HG02943 (cell line): Measurements from ENCODE around the gene ACTN1.

Source experiments
- ATAC-seq: cut with Tn5 transposase; IDR thresholded peaks from one replicate; pipeline ENCODE4 v1.9.1; 2021; ENCODE audit warnings: mild to moderate bottlenecking, low read depth, moderate library complexity; ENCODE audit not compliant: unreplicated experiment

The ACTN1 gene

DNA sequence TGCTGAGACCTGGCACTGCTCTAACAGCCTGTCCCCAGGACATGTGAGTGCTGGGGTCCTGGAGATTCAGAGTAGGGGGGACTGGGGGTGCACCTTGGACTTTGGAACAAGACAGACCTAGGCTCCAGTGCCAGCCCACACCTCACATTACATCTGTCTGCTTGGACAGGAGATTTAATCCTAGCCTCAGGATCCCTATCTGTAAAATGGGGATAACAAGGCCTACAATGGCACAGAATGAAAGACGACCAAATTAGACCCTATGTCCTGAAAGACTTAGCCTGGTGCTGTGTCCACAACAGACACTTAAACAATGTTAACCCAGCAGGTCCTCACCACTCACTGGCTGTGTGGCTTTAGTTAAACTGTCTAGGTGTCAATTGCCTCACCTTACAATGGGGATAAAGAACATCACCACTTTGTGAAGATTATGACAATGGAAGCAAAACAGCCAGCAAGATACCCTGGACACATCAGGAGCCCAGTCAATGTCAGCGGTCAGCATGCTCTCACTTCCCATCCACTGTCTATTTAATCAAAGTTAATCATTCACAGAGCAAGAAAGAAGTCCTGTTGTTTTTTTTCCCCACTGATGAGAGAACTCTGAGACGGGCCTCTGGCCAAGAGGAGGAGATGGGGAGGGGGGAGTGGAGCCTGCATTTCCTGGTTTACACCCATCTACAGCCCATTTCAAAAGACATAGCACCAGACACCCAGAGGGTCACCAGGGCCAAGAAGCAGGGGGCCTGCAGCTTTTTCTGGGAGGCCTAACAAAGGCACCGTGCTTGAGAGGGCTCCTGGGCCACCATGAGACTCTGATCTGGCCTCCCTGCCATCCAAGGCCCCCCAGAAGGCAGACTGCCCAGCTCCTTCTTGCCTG lies 40.6 kb downstream of the ACTN1 start:
- ATAC-seq: no peak

DNA sequence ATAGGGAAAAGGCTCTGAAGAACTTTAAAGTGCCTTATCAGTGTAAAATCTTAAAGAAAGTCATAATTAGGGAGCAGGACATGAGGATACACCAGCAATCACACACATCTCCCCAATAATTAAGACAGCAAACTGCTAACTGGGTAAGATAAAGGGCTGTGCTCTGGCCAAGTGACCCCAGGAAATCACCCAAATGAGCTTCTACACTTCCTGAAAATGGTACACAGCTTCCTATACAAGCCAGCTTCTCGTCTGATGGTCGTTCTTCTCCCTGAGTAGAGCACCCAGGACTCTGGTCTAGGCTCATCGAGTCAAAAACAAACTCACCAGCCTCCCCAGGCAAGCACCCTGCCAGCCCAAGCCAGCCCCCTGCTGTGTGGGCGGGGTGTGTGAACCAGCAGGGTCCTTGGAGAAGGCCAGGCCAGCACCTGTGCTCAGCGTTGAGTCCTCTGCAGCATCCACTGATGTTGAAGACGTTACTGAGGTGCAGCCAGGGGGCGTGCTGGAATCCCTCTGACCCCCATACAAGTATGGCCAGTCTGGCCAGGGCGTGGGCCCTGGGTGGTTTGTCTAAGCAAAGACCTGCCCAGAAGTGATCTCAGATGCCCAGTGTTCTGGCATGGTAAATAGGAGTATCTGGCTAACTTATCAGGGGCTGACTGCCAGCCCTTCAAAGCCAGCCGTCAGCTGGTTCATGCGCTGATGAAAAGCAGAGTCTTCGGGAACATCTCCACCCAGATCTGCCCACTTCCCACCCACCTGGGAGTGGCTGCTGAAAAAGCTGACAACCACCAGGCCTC lies 41.4 kb downstream of the ACTN1 start:
- no peak for ATAC-seq

DNA sequence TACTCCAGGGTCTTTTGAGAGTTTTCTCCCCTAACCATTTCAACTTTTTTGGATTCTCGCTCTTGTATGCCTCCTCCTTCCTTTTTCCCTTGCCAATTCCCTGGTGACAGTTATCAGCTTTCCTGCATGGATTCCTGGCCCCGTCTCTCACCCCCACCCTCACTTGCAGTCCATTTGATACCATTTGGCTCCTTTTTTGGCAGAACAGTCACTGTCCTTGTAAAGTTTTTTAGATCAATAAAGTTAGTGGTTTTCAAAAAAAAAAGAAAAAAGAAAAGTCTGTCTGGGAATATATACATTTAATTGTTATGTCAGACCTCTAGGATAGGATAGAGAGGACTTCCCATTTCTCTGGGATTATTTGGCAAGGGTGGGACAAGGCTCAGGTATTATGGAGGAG lies 42.1 kb downstream of the ACTN1 start:
- no peak for ATAC-seq

DNA sequence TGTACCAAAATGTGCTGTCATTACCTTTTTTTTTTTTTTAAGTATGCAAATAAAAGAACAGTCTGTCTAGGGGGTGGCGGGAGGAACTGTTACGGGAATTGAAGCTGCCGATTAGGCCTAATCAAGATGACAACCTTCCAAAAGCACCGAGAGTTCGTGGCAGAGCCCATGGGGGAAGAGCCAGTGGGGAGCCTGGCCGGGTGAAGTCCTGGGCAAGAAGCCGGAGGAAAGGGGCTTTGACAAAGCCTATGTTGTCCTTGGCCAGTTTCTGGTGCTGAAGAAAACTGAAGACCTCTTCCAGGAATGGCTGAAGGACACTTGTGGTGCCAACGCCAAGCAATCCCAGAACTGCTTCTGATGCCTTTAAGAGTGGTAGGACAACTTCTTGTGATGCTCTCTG lies 42.6 kb downstream of the ACTN1 start:
- no peak for ATAC-seq

DNA sequence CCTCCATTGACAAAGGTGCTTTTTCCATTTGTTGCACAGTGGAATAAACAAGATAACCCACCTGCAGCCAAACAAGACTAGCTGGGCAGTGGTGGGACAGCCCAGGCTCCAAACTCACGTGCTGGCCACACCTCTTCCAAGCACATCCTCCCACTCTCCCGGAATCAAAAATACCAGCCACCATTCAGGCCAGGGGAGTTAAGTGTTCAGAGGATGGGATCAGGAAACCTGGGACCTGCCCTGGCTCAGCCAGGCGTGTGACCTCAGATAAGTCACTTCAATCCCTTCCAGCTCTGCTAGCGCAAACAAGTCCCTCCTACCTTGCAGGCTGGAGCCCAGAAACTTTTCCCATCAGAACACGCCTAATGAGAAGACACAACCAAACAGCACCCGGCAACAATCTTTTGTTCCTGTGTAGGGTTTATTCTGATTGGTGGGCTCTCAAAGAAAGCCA lies 43.3 kb downstream of the ACTN1 start:
- no peak for ATAC-seq

DNA sequence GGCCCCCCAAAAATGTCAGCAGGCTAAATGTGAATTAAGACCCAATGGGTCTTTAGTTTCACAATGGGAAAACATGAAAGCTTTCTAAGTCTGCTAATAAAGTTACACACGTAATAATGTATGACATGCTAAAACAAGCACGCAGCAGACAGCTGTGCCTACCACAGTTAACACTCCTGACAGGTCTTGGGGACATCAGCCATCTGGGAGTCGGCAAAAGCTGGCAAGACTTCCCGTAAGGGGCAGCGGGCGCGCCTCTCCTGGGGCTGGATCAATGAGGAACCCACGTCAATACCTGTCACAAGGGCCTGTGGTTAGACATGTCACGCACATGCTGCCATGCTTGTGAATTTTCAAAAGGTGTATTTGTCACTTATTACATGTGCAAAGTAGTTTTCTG lies 45.0 kb downstream of the ACTN1 start:
- ATAC-seq: no peak

DNA sequence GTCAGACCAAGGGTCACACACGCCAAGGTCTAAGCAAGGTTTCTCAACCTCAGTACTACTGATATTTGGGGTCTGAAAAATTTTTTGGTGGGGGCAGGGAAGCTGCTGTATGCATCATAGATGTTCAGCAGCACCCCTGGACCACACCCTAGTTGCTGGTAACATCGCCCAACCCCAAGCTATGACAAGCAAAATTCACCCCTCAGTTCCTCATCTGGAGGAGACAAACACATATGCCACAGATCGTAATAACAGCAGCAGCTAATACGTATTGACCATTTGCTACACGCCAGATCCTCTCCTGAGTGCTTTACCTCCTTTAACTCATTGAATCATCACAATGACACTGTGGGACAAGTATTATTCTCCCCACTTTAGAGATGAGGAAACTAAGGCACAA lies 46.4 kb downstream of the ACTN1 start:
- no peak for ATAC-seq

DNA sequence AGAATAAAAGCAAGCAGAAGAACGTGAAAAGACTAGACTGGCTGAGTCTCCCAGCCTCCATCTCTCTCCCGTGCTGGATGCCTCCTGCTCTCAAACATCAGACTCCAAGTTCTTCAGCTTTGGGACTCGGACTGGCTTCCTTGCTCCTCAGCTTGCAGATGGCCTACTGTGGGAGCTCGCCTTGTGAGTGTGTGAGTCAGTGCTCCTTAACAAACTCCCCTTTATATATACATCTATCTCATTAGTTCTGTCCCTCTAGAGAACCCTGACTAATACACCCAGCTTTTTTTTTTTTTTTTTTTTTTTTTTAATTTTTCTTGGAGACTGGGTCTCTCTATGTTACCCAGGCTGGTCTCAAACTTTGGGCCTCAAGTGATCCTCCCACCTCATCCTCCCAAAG lies 46.9 kb downstream of the ACTN1 start:
- no peak for ATAC-seq

DNA sequence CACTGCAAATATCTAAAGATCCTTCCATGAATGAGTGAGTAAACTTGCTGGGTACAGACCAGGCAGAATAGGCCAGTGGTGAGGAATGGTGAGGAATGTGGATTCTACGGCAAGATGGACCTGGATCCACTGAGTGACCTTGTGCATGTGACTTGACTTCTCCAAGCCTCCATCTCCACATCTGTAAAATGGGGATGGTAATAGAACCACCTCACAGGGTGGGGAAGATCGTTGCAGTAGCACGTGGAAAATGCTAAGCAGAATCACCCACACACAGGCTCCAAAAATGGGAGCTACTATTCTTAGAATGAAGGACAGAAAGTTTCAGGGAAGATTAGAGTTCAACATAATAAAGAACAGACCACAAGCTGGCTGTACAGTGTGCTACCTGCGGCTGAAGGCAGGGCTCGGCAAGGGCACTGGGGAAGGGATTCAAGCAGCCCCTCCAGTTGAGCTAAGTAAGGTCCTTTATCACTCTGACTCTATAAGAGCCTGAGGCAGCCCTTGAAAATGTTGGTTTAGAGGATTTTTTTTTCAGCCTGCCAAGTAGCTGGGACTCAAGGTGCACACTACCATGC lies 47.5 kb downstream of the ACTN1 start:
- no peak for ATAC-seq

DNA sequence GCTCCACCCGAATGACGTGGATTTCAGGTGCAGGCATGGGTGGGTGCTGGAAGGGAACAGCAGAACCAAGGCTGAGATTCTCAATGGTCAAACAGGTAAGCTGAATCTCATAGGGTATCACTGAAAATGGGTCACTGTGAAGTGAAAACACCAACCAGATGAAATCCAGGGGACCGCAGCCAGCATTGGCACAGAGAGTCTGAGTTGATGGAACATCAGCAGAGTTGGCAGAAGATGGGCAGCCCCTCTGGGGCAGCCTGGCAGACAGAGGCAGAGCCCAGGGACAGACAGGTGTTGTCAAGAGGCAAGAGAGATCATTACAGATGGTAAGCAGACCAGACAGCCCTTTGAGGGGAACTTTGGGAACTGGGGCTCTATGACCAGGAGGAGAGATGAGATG lies 48.0 kb downstream of the ACTN1 start:
- no peak for ATAC-seq

DNA sequence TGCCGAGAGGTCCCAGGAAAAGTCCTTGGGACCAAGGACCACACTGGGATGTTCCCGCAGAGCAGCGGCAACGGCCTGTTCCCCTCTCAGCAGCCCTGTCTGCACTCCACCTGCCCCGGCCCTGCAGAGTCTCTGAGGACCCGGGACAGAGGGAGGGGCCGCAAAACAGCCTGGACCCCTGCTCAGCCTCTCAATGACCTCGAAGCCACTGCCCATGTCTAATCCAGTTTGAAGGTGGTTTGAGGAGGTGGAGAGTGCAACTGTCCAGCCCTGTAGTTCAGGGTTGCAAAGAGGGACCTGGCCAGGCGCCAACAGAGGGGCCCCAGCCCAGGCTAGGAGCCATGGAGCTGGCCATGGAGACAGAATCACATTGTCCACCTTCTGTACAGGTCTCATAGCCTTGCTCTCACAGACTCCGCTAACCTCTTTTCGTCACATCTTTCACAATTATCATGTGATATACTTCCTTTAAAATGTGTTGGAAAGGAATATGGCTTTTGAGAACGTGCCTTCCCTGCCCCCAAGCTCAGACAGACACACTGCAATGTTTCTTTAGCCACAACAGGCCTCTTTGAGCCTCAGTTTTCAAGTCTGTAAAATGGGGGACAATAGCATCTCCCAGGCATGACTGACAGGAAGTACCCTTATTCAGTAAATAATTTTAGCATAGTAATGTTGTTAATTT lies 49.3 kb downstream of the ACTN1 start:
- no peak for ATAC-seq

DNA sequence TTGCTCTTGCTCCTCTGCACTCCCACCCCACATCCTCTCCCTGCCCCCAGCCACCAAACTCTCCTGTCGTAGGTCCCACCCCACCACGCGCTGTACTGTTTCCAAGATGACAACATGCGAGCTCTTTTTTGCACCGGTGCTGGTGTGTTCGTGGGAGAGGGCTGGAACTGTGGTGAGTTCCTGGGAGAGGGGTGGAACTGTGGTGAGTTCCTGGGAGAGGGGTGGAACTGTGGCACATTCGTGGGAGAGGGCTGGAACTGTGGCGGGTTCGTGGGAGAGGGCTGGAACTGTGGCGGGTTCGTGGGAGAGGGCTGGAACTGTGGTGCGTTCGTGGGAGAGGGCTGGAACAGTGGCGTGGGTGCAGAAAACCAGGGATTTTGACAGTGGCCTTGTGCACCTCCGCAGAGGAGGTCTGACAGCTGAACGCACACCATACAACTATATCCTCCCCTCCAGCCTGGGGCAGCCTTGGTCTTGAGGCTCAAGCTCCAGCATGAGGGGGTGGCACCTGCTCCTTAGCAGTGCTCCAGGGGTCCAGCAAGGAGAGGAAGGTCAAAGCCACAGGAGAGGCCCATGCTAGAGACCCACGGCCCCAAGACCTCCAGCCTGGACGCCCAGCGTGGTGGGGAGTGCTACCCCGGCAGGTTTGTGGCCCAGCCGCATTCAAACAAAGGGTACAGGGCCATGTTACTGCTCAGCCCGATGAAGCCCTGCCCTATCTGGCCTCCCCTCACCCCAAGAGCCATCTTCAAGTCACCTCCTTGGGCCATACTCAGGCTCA lies 50.1 kb downstream of the ACTN1 start:
- ATAC-seq: no peak

DNA sequence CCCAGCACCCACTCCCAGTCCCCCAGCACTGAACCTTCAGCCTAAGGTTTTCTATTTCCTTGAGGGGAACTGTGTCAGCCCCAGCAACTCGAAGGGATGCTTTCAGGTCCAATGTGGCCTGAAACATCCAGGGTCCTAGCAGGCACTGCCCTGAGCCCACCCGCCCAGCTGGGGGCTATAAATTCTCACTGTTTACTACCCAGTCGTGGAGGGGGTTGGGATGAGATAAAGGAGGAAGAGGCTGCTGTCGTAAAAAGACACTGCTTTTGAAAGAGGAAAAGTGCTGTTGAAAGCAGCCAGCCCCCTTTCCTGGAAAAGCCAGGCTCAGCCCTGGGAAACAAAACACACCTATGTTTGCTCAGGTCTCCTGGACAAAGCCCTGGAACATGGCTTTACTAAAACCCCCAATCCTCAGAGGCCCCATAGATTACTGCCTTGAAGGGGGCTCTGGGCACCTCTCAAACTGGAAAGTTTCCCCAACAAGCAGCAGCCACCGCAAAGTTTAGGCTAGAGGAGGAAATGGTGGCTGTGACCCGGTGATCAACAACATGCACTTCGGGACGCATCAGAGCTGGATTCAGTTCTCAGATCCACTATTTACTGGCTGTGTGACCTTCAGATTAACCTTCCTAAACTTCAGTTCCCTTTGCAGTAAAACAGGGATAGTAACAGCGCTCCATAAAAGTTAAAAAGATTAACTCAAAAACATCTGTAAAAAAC lies 51.0 kb downstream of the ACTN1 start:
- no peak for ATAC-seq

DNA sequence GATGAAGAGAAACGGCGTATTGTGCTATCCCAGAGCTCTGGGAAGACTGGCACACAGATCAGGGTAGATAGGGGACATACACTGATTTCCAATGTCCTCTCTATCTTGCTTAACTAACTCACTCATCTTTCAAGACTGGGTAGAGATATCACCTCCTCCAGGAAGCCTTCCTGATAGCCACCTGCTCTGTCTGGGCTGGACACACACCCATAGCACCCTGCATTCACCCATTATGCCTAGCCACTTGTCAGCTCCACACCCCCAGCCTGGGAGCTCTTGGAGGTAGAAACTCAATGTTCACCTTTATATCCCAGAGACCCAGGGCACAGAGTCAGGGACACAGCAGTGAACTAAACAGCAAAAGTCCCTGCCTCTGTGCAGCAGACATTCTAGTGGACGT lies 52.0 kb downstream of the ACTN1 start:
- no peak for ATAC-seq

DNA sequence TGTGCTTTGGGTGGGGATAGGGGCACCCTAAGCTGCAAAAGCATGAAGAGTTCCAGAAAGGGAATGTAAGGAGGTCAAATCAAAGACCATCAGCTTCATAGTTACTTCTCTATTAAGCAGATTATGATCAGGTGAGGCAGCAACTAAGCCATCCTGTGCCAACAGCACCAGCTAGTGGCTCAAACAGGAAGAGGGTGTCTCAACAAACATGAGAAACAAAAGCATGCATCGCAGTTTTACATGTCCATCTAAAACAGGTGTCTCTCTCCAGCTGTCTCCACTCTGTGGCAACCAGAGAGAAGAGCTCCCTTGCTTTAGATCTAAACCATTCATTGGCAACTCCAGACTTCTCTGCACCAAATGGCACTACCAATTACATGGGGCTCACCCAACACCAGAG lies 52.9 kb downstream of the ACTN1 start:
- no peak for ATAC-seq

DNA sequence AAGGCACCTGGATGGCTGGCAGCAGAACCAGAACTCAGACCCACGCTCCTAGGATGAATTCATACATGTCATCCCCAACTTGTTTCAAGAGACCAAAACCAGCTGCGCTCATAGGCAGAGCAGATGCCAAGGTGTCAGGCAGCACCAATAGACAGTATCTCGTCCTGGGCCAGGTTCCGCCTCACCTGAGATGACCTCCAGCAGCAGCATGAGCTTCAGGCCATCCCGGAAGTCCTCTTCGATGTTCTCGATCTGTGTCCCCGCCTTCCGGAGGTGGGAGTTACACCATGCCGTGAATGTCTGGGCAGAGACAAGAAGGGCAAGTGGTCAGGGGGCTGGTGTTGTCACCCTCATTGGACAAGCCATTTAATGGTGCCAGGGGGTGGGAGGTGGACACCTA lies 53.7 kb downstream of the ACTN1 start:
- no peak for ATAC-seq

DNA sequence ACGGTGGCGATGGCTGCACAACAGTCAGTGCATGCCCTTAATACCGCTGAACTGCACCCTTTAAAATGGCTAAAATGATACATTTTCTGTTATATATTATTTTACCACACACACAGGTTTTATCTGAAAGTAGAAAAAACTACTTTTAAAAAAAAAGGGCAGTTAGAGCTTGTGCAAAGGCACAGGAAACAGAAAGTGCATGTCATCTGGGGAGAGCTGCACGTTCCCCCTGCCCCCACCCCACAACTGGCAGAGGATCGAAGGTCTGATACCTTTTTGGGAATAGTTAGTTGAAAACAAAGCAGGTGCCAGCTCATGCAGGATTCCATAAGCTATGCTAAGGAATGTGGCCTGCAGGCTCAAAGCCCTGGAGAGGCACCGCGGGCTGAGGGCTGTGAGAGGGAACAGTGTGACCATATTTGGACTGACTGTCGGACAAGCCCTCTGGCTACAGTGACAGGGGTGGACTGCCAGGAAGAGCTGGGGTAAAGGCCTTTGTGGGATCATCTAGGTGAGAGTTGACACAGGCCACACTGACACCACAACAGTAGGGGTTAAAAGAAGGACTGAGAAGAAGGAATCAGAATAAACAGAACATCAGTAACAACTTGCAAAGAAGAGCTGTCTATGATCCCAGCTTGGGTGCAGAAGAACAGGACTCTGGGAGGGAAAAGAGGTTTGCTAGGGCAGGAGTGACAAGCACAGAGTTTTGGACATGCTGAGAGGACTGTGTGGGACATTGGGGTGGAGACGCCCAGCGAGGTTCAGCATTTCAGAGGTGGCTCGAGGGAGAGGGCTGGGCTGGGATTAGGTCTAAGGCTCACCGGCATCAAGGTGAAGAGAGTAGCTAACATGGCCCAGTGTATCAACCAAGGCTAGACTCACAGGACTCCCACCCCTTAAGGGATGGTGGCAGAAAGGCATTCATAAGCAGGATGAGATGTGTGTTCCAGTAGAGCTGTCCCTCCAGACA lies 54.6 kb downstream of the ACTN1 start:
- no peak for ATAC-seq

DNA sequence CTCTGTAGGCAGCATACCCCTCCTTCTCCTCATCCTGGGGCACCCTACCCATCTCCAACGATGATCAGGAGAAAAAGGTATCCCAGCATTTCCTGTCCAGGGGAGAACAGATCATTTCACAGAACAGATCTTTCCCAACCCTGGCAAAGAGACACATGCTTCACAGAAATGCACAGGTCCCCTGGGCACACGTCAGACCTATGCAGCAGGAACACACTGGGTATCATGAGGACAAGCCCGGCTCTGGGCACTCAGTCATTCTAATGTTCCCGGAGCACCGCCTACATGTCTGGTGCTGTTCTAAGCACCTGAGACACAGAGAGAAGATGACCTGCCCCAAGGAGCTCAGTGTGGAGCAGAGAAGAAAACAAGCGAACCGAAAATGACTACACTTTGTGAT lies 56.2 kb downstream of the ACTN1 start:
- ATAC-seq: no peak
